ENCODE results near the gene CEPT1.

DNA sequence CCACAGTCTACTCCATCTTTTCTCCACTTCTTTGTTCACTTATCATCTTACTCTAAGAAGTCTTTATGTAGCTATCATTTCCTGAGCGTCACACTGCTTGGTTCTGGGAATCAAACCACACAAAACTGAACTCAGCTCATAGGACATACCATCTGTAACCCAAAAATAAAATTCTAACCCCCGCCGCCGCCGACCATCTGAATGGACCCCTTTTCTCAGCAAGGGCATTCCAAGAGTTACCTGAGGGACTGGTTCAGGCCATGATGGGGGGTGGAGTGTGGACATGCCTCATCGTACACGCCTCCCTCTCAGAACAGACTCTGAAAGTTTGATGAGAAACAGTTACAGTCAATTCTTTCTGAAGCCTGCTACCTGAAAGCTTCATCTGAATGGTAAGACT, 74.9 kb downstream of the CEPT1 start:
- no peak for TF ChIP-seq MAFK (IDR thresholded peaks at IDR 0.05; ENCODE audit: low read length)
- no peak for TF ChIP-seq SMAD4 (CRISPR knock-in tag; conservative IDR thresholded peaks at IDR 0.05)
- no peak for TF ChIP-seq ZBTB33 (CRISPR knock-in tag; IDR thresholded peaks at IDR 0.05)
- TF ChIP-seq EZH2 (IDR thresholded peaks at IDR 0.05; ENCODE audit: borderline replicate concordance, low read depth, low read length) = no peak

Measured in K562 (cell line).